ENCODE measurements around the gene RBM46.

The RBM46 gene

GRCh38 chr4:154741131-154741665, 39.9 kb upstream of the RBM46 start:
- TF ChIP-seq CTCF (IDR thresholded peaks at IDR 0.05): no peak

- no peak for TF ChIP-seq CTCF (IDR thresholded peaks at IDR 0.05)
Measured at GRCh38 chr4:154741922-154742850, 38.9 kb upstream of the RBM46 start.

GRCh38 chr4:154743683-154744340, 37.3 kb upstream of the RBM46 start, which contains the start of gene LRAT:
Gene LRAT, plus strand, starts transcription at chr4:154744000. Its CDS starts 327 bp downstream, at chr4:154744327.
- no peak for TF ChIP-seq CTCF (IDR thresholded peaks at IDR 0.05)

DNA sequence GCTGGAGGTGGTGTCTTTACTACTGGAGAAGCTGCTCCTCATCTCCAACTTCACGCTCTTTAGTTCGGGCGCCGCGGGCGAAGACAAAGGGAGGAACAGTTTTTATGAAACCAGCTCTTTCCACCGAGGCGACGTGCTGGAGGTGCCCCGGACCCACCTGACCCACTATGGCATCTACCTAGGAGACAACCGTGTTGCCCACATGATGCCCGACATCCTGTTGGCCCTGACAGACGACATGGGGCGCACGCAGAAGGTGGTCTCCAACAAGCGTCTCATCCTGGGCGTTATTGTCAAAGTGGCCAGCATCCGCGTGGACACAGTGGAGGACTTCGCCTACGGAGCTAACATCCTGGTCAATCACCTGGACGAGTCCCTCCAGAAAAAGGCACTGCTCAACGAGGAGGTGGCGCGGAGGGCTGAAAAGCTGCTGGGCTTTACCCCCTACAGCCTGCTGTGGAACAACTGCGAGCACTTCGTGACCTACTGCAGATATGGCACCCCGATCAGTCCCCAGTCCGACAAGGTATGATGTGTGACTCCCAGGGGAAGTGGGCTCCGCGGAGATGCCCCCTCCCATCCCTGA, 36.6 kb upstream of the RBM46 start:
- no peak for TF ChIP-seq CTCF (IDR thresholded peaks at IDR 0.05)

GRCh38 chr4:154757713-154758112, 23.4 kb upstream of the RBM46 start:
- TF ChIP-seq CTCF (IDR thresholded peaks at IDR 0.05): no peak

GRCh38 chr4:154760895-154761294, 20.2 kb upstream of the RBM46 start:
- no peak for TF ChIP-seq CTCF (IDR thresholded peaks at IDR 0.05)

DNA sequence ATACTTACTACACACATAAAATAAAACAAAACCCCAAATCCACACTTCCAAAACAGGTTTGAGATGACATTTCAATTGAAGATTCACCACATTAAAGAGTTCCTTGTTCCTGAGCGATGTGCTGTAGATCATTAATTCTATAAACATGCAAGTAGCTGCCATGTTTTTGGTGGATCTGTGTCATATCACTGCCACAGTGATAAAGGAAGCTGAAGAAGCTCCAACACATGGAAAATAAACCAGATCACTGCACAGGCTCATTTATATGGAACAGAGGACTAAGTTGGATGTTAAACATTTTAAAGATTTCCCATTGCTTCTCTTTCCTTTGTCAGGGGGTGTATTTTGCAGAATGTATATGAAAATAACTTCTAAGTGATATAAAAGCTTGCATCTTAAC, 2.8 kb upstream of the RBM46 start:
- no peak for TF ChIP-seq CTCF (IDR thresholded peaks at IDR 0.05)

All from LNCAP (cell line).